ENCODE measurements around the gene P4HA3. TPM values are rescaled to one million over a fixed set of nuclear protein-coding genes. Genes with fewer than 3 reads are reported as not detected.

The P4HA3 gene
- total RNA-seq, 1 experiment from 2014 or later = 0.13 TPM

GRCh38 chr11:74267014-74267413, 44.4 kb downstream of the P4HA3 start:
- Mint-ChIP-seq H3K27ac (no peak overlapping the region), H3K36me3 (no peaks in the 10 kb centered on the region), H3K9me3 (no peaks in the 10 kb centered on the region), H3K27me3 (ENCODE audit: low read depth) (no peaks in the 10 kb centered on the region; the same call in 1 of the 2 replicates), H3K4me1 (no peaks in the 10 kb centered on the region), H3K4me3 (no peak overlapping the region)
- DNase-seq (ENCODE audit: low spot score) (no peak), ATAC-seq (no peak)
- ChIA-PET CTCF (interaction anchor here (0.6 kb wide), 1 partner anchor 304 kb away, joined by 3 read pairs; no protein-coding TSS in a partner anchor), POLR2A (no interaction called here)
- no peak for TF ChIP-seq CBFB (CRISPR knock-in tag; IDR thresholded peaks at IDR 0.05; ENCODE audit: low read depth)
- TF ChIP-seq ZNF317 (CRISPR knock-in tag; IDR thresholded peaks at IDR 0.05; ENCODE audit: borderline replicate concordance, low read depth) = no peak
- no peak for TF ChIP-seq FOXP1 (CRISPR knock-in tag; IDR thresholded peaks at IDR 0.05; ENCODE audit: borderline replicate concordance)
- TF ChIP-seq, protein P1, sequence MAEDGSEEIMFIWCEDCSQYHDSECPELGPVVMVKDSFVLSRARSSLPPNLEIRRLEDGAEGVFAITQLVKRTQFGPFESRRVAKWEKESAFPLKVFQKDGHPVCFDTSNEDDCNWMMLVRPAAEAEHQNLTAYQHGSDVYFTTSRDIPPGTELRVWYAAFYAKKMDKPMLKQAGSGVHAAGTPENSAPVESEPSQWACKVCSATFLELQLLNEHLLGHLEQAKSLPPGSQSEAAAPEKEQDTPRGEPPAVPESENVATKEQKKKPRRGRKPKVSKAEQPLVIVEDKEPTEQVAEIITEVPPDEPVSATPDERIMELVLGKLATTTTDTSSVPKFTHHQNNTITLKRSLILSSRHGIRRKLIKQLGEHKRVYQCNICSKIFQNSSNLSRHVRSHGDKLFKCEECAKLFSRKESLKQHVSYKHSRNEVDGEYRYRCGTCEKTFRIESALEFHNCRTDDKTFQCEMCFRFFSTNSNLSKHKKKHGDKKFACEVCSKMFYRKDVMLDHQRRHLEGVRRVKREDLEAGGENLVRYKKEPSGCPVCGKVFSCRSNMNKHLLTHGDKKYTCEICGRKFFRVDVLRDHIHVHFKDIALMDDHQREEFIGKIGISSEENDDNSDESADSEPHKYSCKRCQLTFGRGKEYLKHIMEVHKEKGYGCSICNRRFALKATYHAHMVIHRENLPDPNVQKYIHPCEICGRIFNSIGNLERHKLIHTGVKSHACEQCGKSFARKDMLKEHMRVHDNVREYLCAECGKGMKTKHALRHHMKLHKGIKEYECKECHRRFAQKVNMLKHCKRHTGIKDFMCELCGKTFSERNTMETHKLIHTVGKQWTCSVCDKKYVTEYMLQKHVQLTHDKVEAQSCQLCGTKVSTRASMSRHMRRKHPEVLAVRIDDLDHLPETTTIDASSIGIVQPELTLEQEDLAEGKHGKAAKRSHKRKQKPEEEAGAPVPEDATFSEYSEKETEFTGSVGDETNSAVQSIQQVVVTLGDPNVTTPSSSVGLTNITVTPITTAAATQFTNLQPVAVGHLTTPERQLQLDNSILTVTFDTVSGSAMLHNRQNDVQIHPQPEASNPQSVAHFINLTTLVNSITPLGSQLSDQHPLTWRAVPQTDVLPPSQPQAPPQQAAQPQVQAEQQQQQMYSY (CRISPR knock-in tag; IDR thresholded peaks at IDR 0.05) = no peak
- TF ChIP-seq FOXK1 (CRISPR knock-in tag; IDR thresholded peaks at IDR 0.05) = no peak
- no peak for TF ChIP-seq JAZF1 (CRISPR knock-in tag; IDR thresholded peaks at IDR 0.05)
- TF ChIP-seq, protein P2, sequence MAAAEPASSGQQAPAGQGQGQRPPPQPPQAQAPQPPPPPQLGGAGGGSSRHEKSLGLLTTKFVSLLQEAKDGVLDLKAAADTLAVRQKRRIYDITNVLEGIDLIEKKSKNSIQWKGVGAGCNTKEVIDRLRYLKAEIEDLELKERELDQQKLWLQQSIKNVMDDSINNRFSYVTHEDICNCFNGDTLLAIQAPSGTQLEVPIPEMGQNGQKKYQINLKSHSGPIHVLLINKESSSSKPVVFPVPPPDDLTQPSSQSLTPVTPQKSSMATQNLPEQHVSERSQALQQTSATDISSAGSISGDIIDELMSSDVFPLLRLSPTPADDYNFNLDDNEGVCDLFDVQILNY (CRISPR knock-in tag; IDR thresholded peaks at IDR 0.05) = no peak

DNA sequence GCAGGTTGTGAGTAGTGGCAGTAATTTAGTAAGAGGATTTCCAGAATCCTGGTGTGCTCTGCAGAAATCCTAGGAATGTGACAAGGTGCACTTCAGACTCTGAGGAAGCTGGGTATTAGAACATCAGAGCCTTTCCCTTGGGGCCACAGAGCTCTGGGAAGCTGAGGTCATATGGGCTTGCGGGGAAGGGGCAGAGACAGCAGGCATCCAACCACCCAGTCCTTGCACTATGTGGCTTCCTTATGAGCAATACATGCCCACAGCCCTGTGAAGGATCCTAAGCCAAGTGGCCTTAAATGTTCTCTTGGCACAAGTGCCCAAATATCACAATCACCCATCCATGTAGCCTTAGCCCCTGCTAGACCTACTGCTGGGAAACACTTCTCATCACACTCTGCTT, 46.2 kb downstream of the P4HA3 start:
- POLR2A ChIA-PET = no interaction called here
- CTCF ChIA-PET = interaction anchor here (1.0 kb wide), 1 partner anchor 56 kb away, joined by 3 read pairs; no protein-coding TSS in a partner anchor
- H3K36me3 Mint-ChIP-seq = no peaks in the 10 kb centered on the region
- DNase-seq (ENCODE audit: low spot score) = no peak
- H3K27me3 Mint-ChIP-seq (ENCODE audit: low read depth) = no peaks in the 10 kb centered on the region; the same call in 1 of the 2 replicates
- no peak for ATAC-seq
- no peak overlapping the region for H3K4me3 Mint-ChIP-seq
- H3K9me3 Mint-ChIP-seq = peaks cover 9% of the 10 kb centered on the region
- no peaks in the 10 kb centered on the region for H3K4me1 Mint-ChIP-seq
- H3K27ac Mint-ChIP-seq = no peak overlapping the region
- no peak for TF ChIP-seq ZNF219 (CRISPR knock-in tag; IDR thresholded peaks at IDR 0.05; ENCODE audit: borderline replicate concordance)
- no peak for TF ChIP-seq HMGXB4 (CRISPR knock-in tag; IDR thresholded peaks at IDR 0.05)
- TF ChIP-seq MAX (CRISPR knock-in tag; IDR thresholded peaks at IDR 0.05) = no peak
- no peak for TF ChIP-seq ZNF532 (CRISPR knock-in tag; IDR thresholded peaks at IDR 0.05; ENCODE audit: borderline replicate concordance)
- no peak for TF ChIP-seq ZNF232 (CRISPR knock-in tag; IDR thresholded peaks at IDR 0.05)
- TF ChIP-seq CBFB (CRISPR knock-in tag; IDR thresholded peaks at IDR 0.05; ENCODE audit: low read depth) = no peak
- no peak for TF ChIP-seq PRRX2 (CRISPR knock-in tag; IDR thresholded peaks at IDR 0.05)
- TF ChIP-seq ZBTB43 (CRISPR knock-in tag; IDR thresholded peaks at IDR 0.05) = no peak
- TF ChIP-seq ZNF281 (CRISPR knock-in tag; IDR thresholded peaks at IDR 0.05) = no peak
- no peak for TF ChIP-seq HMGA2 (CRISPR knock-in tag; IDR thresholded peaks at IDR 0.05)
- no peak for TF ChIP-seq ZNF423 (CRISPR knock-in tag; IDR thresholded peaks at IDR 0.05)
- no peak for TF ChIP-seq ESRRA (CRISPR knock-in tag; IDR thresholded peaks at IDR 0.05; ENCODE audit: borderline replicate concordance)
- TF ChIP-seq RELA (CRISPR knock-in tag; IDR thresholded peaks at IDR 0.05; ENCODE audit: borderline replicate concordance) = no peak
